Neural progenitor cell (in vitro differentiated cells): Measurements from ENCODE around the gene PRL. TPM values are rescaled to one million over a fixed set of nuclear protein-coding genes. Genes with fewer than 3 reads are reported as not detected.

Source experiments
- DNase-seq: peaks from one replicate; pipeline ENCODE4 v3.0.0-alpha.2; 2016; ENCODE audit warnings: low spot score
- H2AFZ ChIP-seq: fragments of 200-600 bp; sonication (generic); replicated peaks from 2 replicates; pipeline ENCODE4 v1.6.1; 2016; ENCODE audit warnings: antibody characterized with exemption
- H3F3A ChIP-seq: fragments of 200-600 bp; sonication (generic); 2 replicates; pipeline ENCODE4 v1.6.1; 2016; ENCODE audit warnings: antibody characterized with exemption, low read depth
- H3K27ac ChIP-seq: fragments of 200-600 bp; sonication (generic); 2 replicates; pipeline ENCODE4 v1.5.1; 2016; ENCODE audit warnings: mild to moderate bottlenecking
- H3K27me3 ChIP-seq: fragments of 200-600 bp; sonication (generic); 2 replicates; pipeline ENCODE4 v1.6.1; 2016; ENCODE audit warnings: mild to moderate bottlenecking, moderate library complexity
- H3K36me3 ChIP-seq: fragments of 200-600 bp; sonication (generic); 2 replicates; pipeline ENCODE4 v1.5.1; 2016
- H3K4me1 ChIP-seq: fragments of 200-600 bp; sonication (generic); 2 replicates; pipeline ENCODE4 v1.6.1; 2016; ENCODE audit warnings: mixed run types
- H3K4me2 ChIP-seq: fragments of 200-600 bp; sonication (generic); 2 replicates; pipeline ENCODE4 v1.6.1; 2016
- H3K4me3 ChIP-seq: fragments of 200-600 bp; sonication (generic); 2 replicates; pipeline ENCODE4 v1.5.1; 2016
- H3K79me2 ChIP-seq: fragments of 200-600 bp; sonication (generic); 2 replicates; pipeline ENCODE4 v1.6.1; 2016; ENCODE audit warnings: low read depth
- H3K9ac ChIP-seq: fragments of 200-600 bp; sonication (generic); 2 replicates; pipeline ENCODE4 v1.6.1; 2016
- H3K9me3 ChIP-seq: fragments of 200-600 bp; sonication (generic); 2 replicates; pipeline ENCODE4 v1.5.1; 2016; ENCODE audit warnings: low read depth
- H4K20me1 ChIP-seq: fragments of 200-600 bp; sonication (generic); 2 replicates; pipeline ENCODE4 v1.6.1; 2016; ENCODE audit warnings: low read depth
- H3K27ac Mint-ChIP-seq: 3 replicates; pipeline ENCODE4 v1.8.0; 2021; ENCODE audit warnings: mixed read lengths
- H3K27me3 Mint-ChIP-seq: 2 replicates; pipeline ENCODE4 v1.8.0; 2022; ENCODE audit warnings: low read depth, mild to moderate bottlenecking, inconsistent platforms, moderate library complexity, mixed read lengths; ENCODE audit not compliant: insufficient read depth
- H3K36me3 Mint-ChIP-seq: 3 replicates; pipeline ENCODE4 v1.8.0; 2021; ENCODE audit warnings: mixed read lengths
- H3K4me1 Mint-ChIP-seq: 3 replicates; pipeline ENCODE4 v1.8.0; 2021; ENCODE audit warnings: mixed read lengths
- H3K4me3 Mint-ChIP-seq: 3 replicates; pipeline ENCODE4 v1.8.0; 2021; ENCODE audit warnings: mild to moderate bottlenecking, moderate library complexity, mixed read lengths
- H3K9me3 Mint-ChIP-seq: 3 replicates; pipeline ENCODE4 v1.8.0; 2020; ENCODE audit warnings: mixed read lengths
- CTCF ChIP-seq: fragments of 200-600 bp; sonication (generic); IDR thresholded peaks from 2 replicates; pipeline ENCODE4 v1.5.1; 2017; ENCODE audit warnings: antibody characterized with exemption, mild to moderate bottlenecking
- EZH2 ChIP-seq: fragments of 200-600 bp; sonication (generic); IDR thresholded peaks from 2 replicates; pipeline ENCODE4 v1.6.1; 2017; ENCODE audit warnings: antibody characterized with exemption, mild to moderate bottlenecking, moderate library complexity
- EZH2phosphoT487 ChIP-seq: fragments of 200-600 bp; sonication (generic); IDR thresholded peaks from 2 replicates; pipeline ENCODE4 v1.6.1; 2017; ENCODE audit warnings: antibody characterized with exemption
- total RNA-seq: library from RNA; depleted of rRNA; stranded (reverse); fragments of >200 nt; gene quantifications from 2 replicates; pipeline ENCODE4 v1.2.3, GENCODE V29; 2015; ENCODE audit warnings: low replicate concordance

Gene PRL
- total RNA-seq, 1 donor from 2014 or later: not detected

GRCh38 chr6:22328474-22328873 lies 31.6 kb upstream of the PRL start:
- H3F3A ChIP-seq: no peaks in the 10 kb centered on the region
- Mint-ChIP-seq H3K27ac (no peak overlapping the region), H3K27me3 (peaks cover 6% of the 10 kb centered on the region), H3K36me3 (no peaks in the 10 kb centered on the region), H3K4me1 (no peaks in the 10 kb centered on the region), H3K9me3 (peaks cover 10% of the 10 kb centered on the region), H3K4me3 (no peak overlapping the region)
- no peaks in the 10 kb centered on the region for H3K79me2 ChIP-seq
- H3K9ac ChIP-seq: no peak overlapping the region
- H2AFZ ChIP-seq: no peak overlapping the region
- no peaks in the 10 kb centered on the region for H3K9me3 ChIP-seq
- no peaks in the 10 kb centered on the region for H3K36me3 ChIP-seq
- H4K20me1 ChIP-seq: no peaks in the 10 kb centered on the region
- no peak for DNase-seq
- no peak overlapping the region for H3K4me2 ChIP-seq
- H3K27me3 ChIP-seq: no peaks in the 10 kb centered on the region
- H3K4me1 ChIP-seq: no peaks in the 10 kb centered on the region
- no peak overlapping the region for H3K4me3 ChIP-seq
- H3K27ac ChIP-seq: no peak overlapping the region
- no peak for TF ChIP-seq CTCF

DNA sequence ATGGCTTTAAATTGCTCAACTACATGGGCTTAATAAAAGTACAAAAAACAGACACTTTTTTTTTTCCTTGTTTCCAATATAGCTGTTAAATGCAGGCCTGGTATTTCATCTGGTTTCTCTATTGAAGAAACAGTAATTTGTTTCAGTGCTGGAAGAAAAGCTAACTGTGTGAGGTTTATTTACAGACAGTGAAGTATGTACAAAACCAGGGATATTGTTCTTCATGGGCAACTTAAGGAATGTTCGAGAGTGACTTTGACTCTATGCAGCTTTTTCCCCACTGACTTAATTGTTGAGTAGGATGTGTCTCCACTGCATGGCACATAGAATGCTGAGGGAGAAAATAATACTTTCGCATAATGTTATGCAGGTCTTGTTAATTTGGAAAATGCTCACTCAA lies 31.0 kb upstream of the PRL start:
- H3K9me3 ChIP-seq: no peaks in the 10 kb centered on the region
- H3K36me3 ChIP-seq: no peaks in the 10 kb centered on the region
- H3K27ac Mint-ChIP-seq: no peak overlapping the region
- no peak overlapping the region for H3K9ac ChIP-seq
- DNase-seq: no peak
- no peak overlapping the region for H3K4me3 ChIP-seq
- no peaks in the 10 kb centered on the region for H4K20me1 ChIP-seq
- H3K4me2 ChIP-seq: no peak overlapping the region
- no peak for TF ChIP-seq CTCF
- TF ChIP-seq EZH2phosphoT487: no peak
- no peak for TF ChIP-seq EZH2
- H3K27me3 Mint-ChIP-seq: peaks cover 6% of the 10 kb centered on the region
- no peaks in the 10 kb centered on the region for H3K4me1 ChIP-seq
- H3K4me3 Mint-ChIP-seq: no peak overlapping the region
- H3K27ac ChIP-seq: no peak overlapping the region
- no peaks in the 10 kb centered on the region for H3F3A ChIP-seq
- peaks cover 10% of the 10 kb centered on the region for H3K9me3 Mint-ChIP-seq
- no peaks in the 10 kb centered on the region for H3K36me3 Mint-ChIP-seq
- peaks cover 2% of the 10 kb centered on the region for H3K4me1 Mint-ChIP-seq
- no peaks in the 10 kb centered on the region for H3K27me3 ChIP-seq
- no peak overlapping the region for H2AFZ ChIP-seq
- H3K79me2 ChIP-seq: no peaks in the 10 kb centered on the region

- Histone ChIP-seq H3K9me3 (no peaks in the 10 kb centered on the region), H3K4me2 (no peak overlapping the region), H3K9ac (no peak overlapping the region), H3K79me2 (no peaks in the 10 kb centered on the region), H4K20me1 (no peaks in the 10 kb centered on the region), H3F3A (no peaks in the 10 kb centered on the region), H3K27me3 (no peaks in the 10 kb centered on the region), H3K36me3 (no peaks in the 10 kb centered on the region), H3K4me1 (no peaks in the 10 kb centered on the region), H2AFZ (no peak overlapping the region), H3K4me3 (no peak overlapping the region), H3K27ac (no peak overlapping the region)
- DNase-seq: no peak
- TF ChIP-seq EZH2 (no peak), CTCF (no peak), EZH2phosphoT487 (no peak)
- Mint-ChIP-seq H3K9me3 (peaks cover 10% of the 10 kb centered on the region), H3K4me3 (no peak overlapping the region), H3K36me3 (no peaks in the 10 kb centered on the region), H3K4me1 (peaks cover 14% of the 10 kb centered on the region), H3K27me3 (peaks cover 4% of the 10 kb centered on the region), H3K27ac (no peak overlapping the region)
Measured at GRCh38 chr6:22326500-22326899, 29.7 kb upstream of the PRL start.

- Mint-ChIP-seq H3K4me3 (no peak overlapping the region), H3K27ac (no peak overlapping the region), H3K27me3 (peaks cover 4% of the 10 kb centered on the region), H3K9me3 (peaks cover 5% of the 10 kb centered on the region), H3K4me1 (peaks cover 16% of the 10 kb centered on the region), H3K36me3 (no peaks in the 10 kb centered on the region)
- H3K27me3 ChIP-seq: no peaks in the 10 kb centered on the region
- no peaks in the 10 kb centered on the region for H3K9me3 ChIP-seq
- TF ChIP-seq CTCF (no peak), EZH2 (no peak), EZH2phosphoT487 (no peak)
- H3K4me2 ChIP-seq: no peak overlapping the region
- no peak overlapping the region for H3K9ac ChIP-seq
- no peaks in the 10 kb centered on the region for H4K20me1 ChIP-seq
- DNase-seq: no peak
- no peaks in the 10 kb centered on the region for H3K4me1 ChIP-seq
- H3K27ac ChIP-seq: no peak overlapping the region
- H3K36me3 ChIP-seq: no peaks in the 10 kb centered on the region
- no peaks in the 10 kb centered on the region for H3F3A ChIP-seq
- no peak overlapping the region for H3K4me3 ChIP-seq
- H2AFZ ChIP-seq: no peak overlapping the region
- H3K79me2 ChIP-seq: no peaks in the 10 kb centered on the region
Measured at GRCh38 chr6:22325481-22325880, 28.6 kb upstream of the PRL start.
